CD14-positive monocyte (primary cell): ENCODE measurements around the gene GDPGP1. TPM values are rescaled to one million over a fixed set of nuclear protein-coding genes. Genes with fewer than 3 reads are reported as not detected.
A peak's percentile ranks its signal among the peaks of the same experiment; 100 is the strongest.

Source experiments
- DNase-seq, 3 donors: peaks; one replicate each; pipeline ENCODE4 v3.0.0-alpha.2; 2011 to 2022
- H2AFZ ChIP-seq: 2 replicates; pipeline ENCODE4 v1.6.0; 2012; ENCODE audit warnings: mild to moderate bottlenecking, low read depth, low read length, inconsistent platforms; ENCODE audit not compliant: insufficient read depth, poor library complexity, severe bottlenecking
- H3K27ac ChIP-seq, 2 donors: 1 replicate in 1 of 2; 2 replicates in 1 of 2; pipeline ENCODE4 v1.5.1; 2012 to 2013; ENCODE audit warnings: low read length in 2 of 2, control low read depth in 1 of 2, inconsistent platforms in 1 of 2, low read depth in 1 of 2, mild to moderate bottlenecking in 1 of 2
- H3K27me3 ChIP-seq, 2 donors: one replicate each; pipeline versions ENCODE4 v1.6.0 to v1.6.1; 2011 to 2013; ENCODE audit warnings: low read length in 2 of 2; ENCODE audit not compliant: control insufficient read depth in 2 of 2, insufficient read depth in 2 of 2
- H3K36me3 ChIP-seq, 2 donors: replicated peaks in 1 of 2; 1 replicate in 1 of 2; 2 replicates in 1 of 2; pipeline versions ENCODE4 v1.5.1 to v1.6.1; 2012 to 2013; ENCODE audit warnings: low read length in 2 of 2, control low read depth in 1 of 2, inconsistent platforms in 1 of 2, mild to moderate bottlenecking in 1 of 2; ENCODE audit not compliant: insufficient read depth in 2 of 2, control insufficient read depth in 1 of 2
- H3K4me1 ChIP-seq, 2 donors: 1 replicate in 1 of 2; 2 replicates in 1 of 2; pipeline versions ENCODE4 v1.5.1 to v1.6.1; 2012 to 2013; ENCODE audit warnings: low read length in 2 of 2, control low read depth in 1 of 2, inconsistent platforms in 1 of 2, mild to moderate bottlenecking in 1 of 2, moderate library complexity in 1 of 2; ENCODE audit not compliant: insufficient read depth in 2 of 2, control insufficient read depth in 1 of 2
- H3K4me2 ChIP-seq: replicated peaks from 2 replicates; pipeline ENCODE3; 2012; ENCODE audit warnings: low read length, moderate library complexity, mild to moderate bottlenecking; ENCODE audit not compliant: poor library complexity, severe bottlenecking; ENCODE audit errors: extremely low read depth
- H3K4me3 ChIP-seq, 3 experiments: fragments of 200-600 bp in 1 of 3; sonication (generic) in 1 of 3; replicated peaks in 1 of 3; 1 replicate in 2 of 3; 2 replicates in 1 of 3; pipeline ENCODE4 v1.5.1; 2011 to 2013; ENCODE audit warnings: low read length in 3 of 3, mild to moderate bottlenecking in 3 of 3, control low read depth in 2 of 3, low read depth in 2 of 3, inconsistent platforms in 1 of 3, moderate library complexity in 1 of 3
- H3K79me2 ChIP-seq: 2 replicates; pipeline ENCODE4 v1.6.0; 2012; ENCODE audit warnings: mild to moderate bottlenecking, control low read depth, inconsistent platforms, low read length, moderate library complexity; ENCODE audit not compliant: insufficient read depth
- H3K9ac ChIP-seq: 2 replicates; pipeline ENCODE4 v1.6.0; 2017; ENCODE audit warnings: low read length, mild to moderate bottlenecking; ENCODE audit not compliant: insufficient read depth, poor library complexity, severe bottlenecking
- H3K9me3 ChIP-seq, 2 donors: replicated peaks in 1 of 2; 1 replicate in 1 of 2; 2 replicates in 1 of 2; pipeline versions ENCODE4 v1.5.1 to v1.6.1; 2012 to 2013; ENCODE audit warnings: low read length in 2 of 2, control low read depth in 1 of 2; ENCODE audit not compliant: control insufficient read depth in 1 of 2, insufficient read depth in 1 of 2
- H4K20me1 ChIP-seq: 2 replicates; pipeline ENCODE4 v1.6.0; 2012; ENCODE audit warnings: mild to moderate bottlenecking, low read length, control low read depth, moderate library complexity; ENCODE audit not compliant: insufficient read depth
- H3K27ac Mint-ChIP-seq, 7 donors: one replicate each; pipeline ENCODE4 v1.8.0; 2020; ENCODE audit warnings: mild to moderate bottlenecking in 7 of 7, mixed read lengths in 7 of 7, moderate library complexity in 6 of 7, inconsistent platforms in 2 of 7
- H3K27me3 Mint-ChIP-seq, 3 donors: one replicate each; pipeline ENCODE4 v1.8.0; 2021 to 2022; ENCODE audit warnings: low read depth in 3 of 3, mild to moderate bottlenecking in 3 of 3, mixed read lengths in 3 of 3, moderate library complexity in 3 of 3, inconsistent platforms in 1 of 3
- H3K36me3 Mint-ChIP-seq, 2 donors: one replicate each; pipeline ENCODE4 v1.8.0; 2020; ENCODE audit warnings: mixed read lengths in 2 of 2, inconsistent platforms in 1 of 2, mild to moderate bottlenecking in 1 of 2
- H3K4me1 Mint-ChIP-seq: one replicate; pipeline ENCODE4 v1.8.0; 2020; ENCODE audit warnings: mild to moderate bottlenecking, mixed read lengths
- H3K4me3 Mint-ChIP-seq, 2 donors: one replicate each; pipeline ENCODE4 v1.8.0; 2020; ENCODE audit warnings: mild to moderate bottlenecking in 2 of 2, mixed read lengths in 2 of 2, moderate library complexity in 1 of 2
- H3K9me3 Mint-ChIP-seq, 7 donors: one replicate each; pipeline ENCODE4 v1.8.0; 2020 to 2022; ENCODE audit warnings: mixed read lengths in 7 of 7, mild to moderate bottlenecking in 6 of 7, moderate library complexity in 6 of 7, inconsistent platforms in 2 of 7
- WGBS: methylation state at CpG from one replicate; pipeline ENCODE4 v1.1.5; 2013; ENCODE audit warnings: missing lambda C conversion rate; ENCODE audit not compliant: insufficient coverage; 5-methylcytosine and 5-hydroxymethylcytosine counted together
- intact Hi-C, 2 donors: fragments of 100-400 bp; cut with micrococcal nuclease; formaldehyde crosslinking; loops; one replicate each; pipeline versions ENCODE4 v1.15.0 to v1.15.1; 2023
- polyA plus RNA-seq, 3 donors: library from polyadenylated mRNA; depleted of rRNA in 1 of 3; unstranded in 2 of 3; stranded (reverse) in 1 of 3; fragments of 300-500 nt in 2 of 3; fragments of >200 nt in 1 of 3; fragmentation: Illumina TruSeq in 2 of 3; gene quantifications; 1 replicate in 2 of 3; 2 replicates in 1 of 3; pipeline ENCODE4 v1.2.3, GENCODE V29; 2012 to 2021
- TF ChIP-seq, protein P1 (sequence below): fragments of 200-600 bp; IDR thresholded peaks from one replicate; pipeline ENCODE4 v1.8.0; 2022; ENCODE audit warnings: antibody characterized with exemption, mild to moderate bottlenecking

Gene GDPGP1
- polyA plus RNA-seq, 3 donors: 0.53 to 3.3 (median 0.91) TPM

DNA sequence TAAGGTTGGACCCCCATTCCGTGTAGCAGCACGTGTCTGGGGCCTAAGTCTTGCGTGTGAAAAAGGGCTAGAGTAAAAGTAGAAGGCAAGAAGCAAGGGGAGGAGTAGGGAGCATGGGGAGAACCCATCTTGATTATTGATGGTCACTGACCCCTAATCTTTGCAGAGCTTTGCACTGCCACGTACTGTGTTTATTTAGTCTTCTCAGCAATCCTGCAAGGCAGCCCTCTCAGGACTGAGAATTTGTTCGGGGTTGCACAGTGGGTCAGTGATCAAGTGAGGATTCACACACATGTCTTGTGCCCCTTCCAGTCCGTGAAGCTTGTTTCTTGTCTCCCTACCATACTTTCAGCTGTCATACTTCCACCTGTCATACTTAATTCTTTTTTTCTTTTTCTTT, 25.7 kb upstream of the GDPGP1 start:
- intact Hi-C loops: loop anchor here in 1 of 2 donors (5.0 kb wide), 1 partner anchor 41 kb away; no protein-coding TSS in a partner anchor
- 96% methylated on average over 4 of the region's 6 CpGs for WGBS
- H3K27ac Mint-ChIP-seq: peak overlapping the region in 1 of 7 donors; percentile 42
- peaks cover 44 to 73% of the 10 kb centered on the region in 2 donors for H3K36me3 ChIP-seq
- H3K9me3 ChIP-seq: no peaks in the 10 kb centered on the region
- no peak overlapping the region for H3K9ac ChIP-seq
- H3K27me3 ChIP-seq: no peaks in the 10 kb centered on the region
- peaks cover 0 to 2% (median 0%) of the 10 kb centered on the region in 7 donors for H3K9me3 Mint-ChIP-seq
- no peak overlapping the region for H3K4me3 ChIP-seq
- no peak overlapping the region for H3K4me2 ChIP-seq
- H2AFZ ChIP-seq: no peak overlapping the region
- H3K27ac ChIP-seq: no peak overlapping the region
- H3K4me1 Mint-ChIP-seq: peaks cover 68% of the 10 kb centered on the region
- H3K4me3 Mint-ChIP-seq: no peak overlapping the region
- no peak for DNase-seq
- H4K20me1 ChIP-seq: peaks cover 98% of the 10 kb centered on the region
- H3K27me3 Mint-ChIP-seq: peaks cover 0 to 1% (median 0%) of the 10 kb centered on the region in 3 donors
- peaks cover 91% of the 10 kb centered on the region for H3K79me2 ChIP-seq
- peaks cover 30 to 66% of the 10 kb centered on the region in 2 donors for H3K4me1 ChIP-seq
- TF ChIP-seq, protein P1, sequence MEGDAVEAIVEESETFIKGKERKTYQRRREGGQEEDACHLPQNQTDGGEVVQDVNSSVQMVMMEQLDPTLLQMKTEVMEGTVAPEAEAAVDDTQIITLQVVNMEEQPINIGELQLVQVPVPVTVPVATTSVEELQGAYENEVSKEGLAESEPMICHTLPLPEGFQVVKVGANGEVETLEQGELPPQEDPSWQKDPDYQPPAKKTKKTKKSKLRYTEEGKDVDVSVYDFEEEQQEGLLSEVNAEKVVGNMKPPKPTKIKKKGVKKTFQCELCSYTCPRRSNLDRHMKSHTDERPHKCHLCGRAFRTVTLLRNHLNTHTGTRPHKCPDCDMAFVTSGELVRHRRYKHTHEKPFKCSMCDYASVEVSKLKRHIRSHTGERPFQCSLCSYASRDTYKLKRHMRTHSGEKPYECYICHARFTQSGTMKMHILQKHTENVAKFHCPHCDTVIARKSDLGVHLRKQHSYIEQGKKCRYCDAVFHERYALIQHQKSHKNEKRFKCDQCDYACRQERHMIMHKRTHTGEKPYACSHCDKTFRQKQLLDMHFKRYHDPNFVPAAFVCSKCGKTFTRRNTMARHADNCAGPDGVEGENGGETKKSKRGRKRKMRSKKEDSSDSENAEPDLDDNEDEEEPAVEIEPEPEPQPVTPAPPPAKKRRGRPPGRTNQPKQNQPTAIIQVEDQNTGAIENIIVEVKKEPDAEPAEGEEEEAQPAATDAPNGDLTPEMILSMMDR: no peak
- H3K36me3 Mint-ChIP-seq: peaks cover 52 to 87% of the 10 kb centered on the region in 2 donors

DNA sequence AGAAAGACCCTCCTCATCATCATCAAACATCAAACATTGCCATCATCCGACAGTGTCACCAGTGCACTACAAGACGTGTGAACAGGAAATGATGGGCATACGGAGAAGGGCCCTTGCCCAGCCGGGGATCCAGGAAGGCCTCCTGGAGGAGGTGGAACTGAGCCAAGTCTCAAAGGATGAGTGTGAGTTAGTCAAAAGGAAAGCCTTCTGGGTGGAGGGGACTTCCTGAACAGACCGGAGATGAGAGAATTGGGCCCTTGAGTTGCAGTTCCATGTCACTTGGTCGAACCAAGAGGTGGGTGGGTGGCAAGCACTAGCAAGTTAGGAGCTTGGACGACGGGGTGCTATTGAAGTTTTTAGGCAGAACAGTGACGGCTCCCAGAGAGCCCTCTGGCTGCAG, 24.4 kb upstream of the GDPGP1 start:
- no peaks in the 10 kb centered on the region for H3K9me3 ChIP-seq
- no peak overlapping the region for H3K4me3 ChIP-seq
- no peak for DNase-seq
- H3K36me3 ChIP-seq: peaks cover 31 to 69% of the 10 kb centered on the region in 2 donors
- TF ChIP-seq, protein P1: no peak
- peaks cover 96% of the 10 kb centered on the region for H4K20me1 ChIP-seq
- Mint-ChIP-seq H3K4me3 (no peak overlapping the region), H3K4me1 (peaks cover 70% of the 10 kb centered on the region), H3K27me3 (peaks cover 0 to 2% (median 0%) of the 10 kb centered on the region in 3 donors), H3K9me3 (peaks cover 0 to 2% (median 0%) of the 10 kb centered on the region in 7 donors), H3K27ac (peak overlapping the region in 2 of 7 donors; percentile 2 to 35), H3K36me3 (peaks cover 49 to 84% of the 10 kb centered on the region in 2 donors)
- no peak overlapping the region for H3K4me2 ChIP-seq
- no peak overlapping the region for H3K9ac ChIP-seq
- H3K27me3 ChIP-seq: no peaks in the 10 kb centered on the region
- 34% methylated on average over 8 of the region's 9 CpGs for WGBS
- no peak overlapping the region for H2AFZ ChIP-seq
- peaks cover 87% of the 10 kb centered on the region for H3K79me2 ChIP-seq
- H3K4me1 ChIP-seq: peaks cover 35 to 64% of the 10 kb centered on the region in 2 donors
- H3K27ac ChIP-seq: no peak overlapping the region
- intact Hi-C loops: loop anchor here in 1 of 2 donors (5.0 kb wide), 1 partner anchor 42 kb away; no protein-coding TSS in a partner anchor
